Cardiac muscle cell (in vitro differentiated cells and primary cell): ENCODE data around the gene RSPH4A. TPM values are rescaled to one million over a fixed set of nuclear protein-coding genes. Genes with fewer than 3 reads are reported as not detected.

ENCODE experiments used
- DNase-seq, 2 donors: peaks; one replicate each; pipeline versions ENCODE4 v3.0.0 to v3.0.0-alpha.2; 2010 to 2017; ENCODE audit warnings: low read depth in 1 of 2, low spot score in 1 of 2
- H3K27ac ChIP-seq: fragments of 200-600 bp; sonication (generic); 2 replicates; pipeline ENCODE4 v1.5.1; 2016
- H3K27me3 ChIP-seq: fragments of 200-600 bp; sonication (generic); 2 replicates; pipeline ENCODE4 v1.6.0; 2016; ENCODE audit warnings: control low read depth
- H3K36me3 ChIP-seq: fragments of 200-600 bp; sonication (generic); 2 replicates; pipeline ENCODE4 v1.5.1; 2016; ENCODE audit warnings: control low read depth
- H3K4me1 ChIP-seq: fragments of 200-600 bp; sonication (generic); 2 replicates; pipeline ENCODE4 v1.8.1; 2017; ENCODE audit warnings: low read depth, mild to moderate bottlenecking, mixed run types
- H3K4me3 ChIP-seq: fragments of 200-600 bp; sonication (generic); 2 replicates; pipeline ENCODE4 v1.5.1; 2016; ENCODE audit warnings: mild to moderate bottlenecking
- H3K9me3 ChIP-seq: fragments of 200-600 bp; sonication (generic); 2 replicates; pipeline ENCODE4 v1.5.1; 2017; ENCODE audit warnings: low read depth, mild to moderate bottlenecking, control low read depth
- polyA plus RNA-seq: library from polyadenylated mRNA; unstranded; fragments of >200 nt; fragmentation: Nextera tagmentation; extraction: Ambion mirVana; gene quantifications from 2 replicates; pipeline ENCODE4 v1.2.1, GENCODE V29; 2016
- total RNA-seq: library from RNA; depleted of rRNA; stranded (reverse); fragments of >200 nt; gene quantifications from 2 replicates; pipeline ENCODE4 v1.2.3, GENCODE V29; 2016
- TF ChIP-seq, protein P1 (sequence below): IDR thresholded peaks from 2 replicates; pipeline ENCODE4 v1.5.1; 2012; ENCODE audit warnings: low read depth, mild to moderate bottlenecking, low read length

Gene RSPH4A
- 0.21 and 0.56 TPM in 2 replicates for total RNA-seq
- polyA plus RNA-seq = 0.26 and 0.81 TPM in 2 replicates

DNA sequence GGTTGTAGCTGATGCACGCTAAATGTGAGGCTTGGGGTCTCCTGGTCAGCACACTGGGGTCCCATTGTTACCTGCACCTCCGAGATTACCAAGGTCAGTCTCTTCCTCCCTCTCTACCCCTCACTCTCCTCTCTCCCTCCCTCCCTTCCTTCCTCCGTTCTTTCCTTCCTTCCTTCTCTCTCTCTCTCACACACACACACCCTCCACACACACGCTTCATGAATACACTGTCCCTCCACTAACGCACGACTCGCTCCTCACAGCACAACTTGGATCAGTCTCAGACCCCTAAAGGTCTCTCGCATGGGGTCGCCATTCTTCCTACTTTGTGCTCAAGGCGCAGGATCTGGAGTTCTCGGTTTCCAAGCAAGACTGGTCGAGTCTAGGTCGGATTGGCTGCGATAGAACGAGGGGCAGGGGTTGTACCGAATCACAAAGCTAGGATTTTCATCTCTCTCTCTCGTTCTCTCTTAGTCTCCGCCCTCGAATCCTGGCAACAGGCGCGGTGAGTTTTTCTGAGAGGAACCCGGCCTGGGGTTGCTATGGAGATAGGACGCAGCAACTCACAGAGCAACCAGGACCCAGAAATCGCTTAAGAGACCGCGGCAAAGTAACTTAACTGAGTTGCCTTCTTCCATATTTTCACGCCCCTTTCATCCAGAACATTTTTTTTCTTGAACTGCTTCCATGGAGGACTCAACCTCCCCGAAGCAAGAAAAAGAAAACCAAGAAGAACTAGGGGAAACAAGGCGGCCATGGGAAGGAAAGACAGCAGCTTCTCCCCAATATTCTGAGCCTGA is at the start of gene RSPH4A:
TSS of gene RSPH4A (plus strand) at position 543 of the 800 bp plus-strand sequence. CDS start at position 688, 145 bp downstream.
- Histone ChIP-seq H3K36me3 (no peaks in the 10 kb centered on the region), H3K4me3 (peak within 1 kb of the TSS; percentile 60), H3K9me3 (no peaks in the 10 kb centered on the region), H3K27me3 (peaks cover 18% of the 10 kb centered on the region), H3K4me1 (no peaks in the 10 kb centered on the region), H3K27ac (peak within 1 kb of the TSS; percentile 34)
- peak; percentile 96 to 97 for DNase-seq
- TF ChIP-seq, protein P1, sequence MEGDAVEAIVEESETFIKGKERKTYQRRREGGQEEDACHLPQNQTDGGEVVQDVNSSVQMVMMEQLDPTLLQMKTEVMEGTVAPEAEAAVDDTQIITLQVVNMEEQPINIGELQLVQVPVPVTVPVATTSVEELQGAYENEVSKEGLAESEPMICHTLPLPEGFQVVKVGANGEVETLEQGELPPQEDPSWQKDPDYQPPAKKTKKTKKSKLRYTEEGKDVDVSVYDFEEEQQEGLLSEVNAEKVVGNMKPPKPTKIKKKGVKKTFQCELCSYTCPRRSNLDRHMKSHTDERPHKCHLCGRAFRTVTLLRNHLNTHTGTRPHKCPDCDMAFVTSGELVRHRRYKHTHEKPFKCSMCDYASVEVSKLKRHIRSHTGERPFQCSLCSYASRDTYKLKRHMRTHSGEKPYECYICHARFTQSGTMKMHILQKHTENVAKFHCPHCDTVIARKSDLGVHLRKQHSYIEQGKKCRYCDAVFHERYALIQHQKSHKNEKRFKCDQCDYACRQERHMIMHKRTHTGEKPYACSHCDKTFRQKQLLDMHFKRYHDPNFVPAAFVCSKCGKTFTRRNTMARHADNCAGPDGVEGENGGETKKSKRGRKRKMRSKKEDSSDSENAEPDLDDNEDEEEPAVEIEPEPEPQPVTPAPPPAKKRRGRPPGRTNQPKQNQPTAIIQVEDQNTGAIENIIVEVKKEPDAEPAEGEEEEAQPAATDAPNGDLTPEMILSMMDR = peak; percentile 43

DNA sequence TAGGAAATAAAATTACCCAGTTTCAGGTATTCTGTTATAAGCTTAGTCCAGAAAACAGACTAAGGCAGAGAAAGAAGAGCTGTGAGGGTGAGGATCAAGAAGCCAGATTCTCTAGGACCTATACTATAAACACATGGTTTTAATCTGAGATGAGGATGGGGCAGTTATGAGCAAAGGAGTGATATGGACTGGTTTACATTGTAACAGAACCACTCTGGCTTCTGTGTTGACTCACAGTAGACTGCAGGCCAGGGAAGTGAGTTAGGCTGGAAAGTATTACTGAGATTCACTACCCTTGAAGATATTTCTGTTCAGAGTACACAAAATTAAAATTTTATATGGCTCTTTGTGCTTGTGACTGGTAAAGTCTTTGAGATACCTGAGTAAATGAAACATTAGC is 48.2 kb upstream of the RSPH4A start:
- no peak overlapping the region for H3K4me3 ChIP-seq
- DNase-seq = no peak
- no peaks in the 10 kb centered on the region for H3K27me3 ChIP-seq
- H3K9me3 ChIP-seq = no peaks in the 10 kb centered on the region
- H3K4me1 ChIP-seq = peaks cover 4% of the 10 kb centered on the region
- no peaks in the 10 kb centered on the region for H3K36me3 ChIP-seq
- TF ChIP-seq, protein P1 = no peak
- no peak overlapping the region for H3K27ac ChIP-seq

DNA sequence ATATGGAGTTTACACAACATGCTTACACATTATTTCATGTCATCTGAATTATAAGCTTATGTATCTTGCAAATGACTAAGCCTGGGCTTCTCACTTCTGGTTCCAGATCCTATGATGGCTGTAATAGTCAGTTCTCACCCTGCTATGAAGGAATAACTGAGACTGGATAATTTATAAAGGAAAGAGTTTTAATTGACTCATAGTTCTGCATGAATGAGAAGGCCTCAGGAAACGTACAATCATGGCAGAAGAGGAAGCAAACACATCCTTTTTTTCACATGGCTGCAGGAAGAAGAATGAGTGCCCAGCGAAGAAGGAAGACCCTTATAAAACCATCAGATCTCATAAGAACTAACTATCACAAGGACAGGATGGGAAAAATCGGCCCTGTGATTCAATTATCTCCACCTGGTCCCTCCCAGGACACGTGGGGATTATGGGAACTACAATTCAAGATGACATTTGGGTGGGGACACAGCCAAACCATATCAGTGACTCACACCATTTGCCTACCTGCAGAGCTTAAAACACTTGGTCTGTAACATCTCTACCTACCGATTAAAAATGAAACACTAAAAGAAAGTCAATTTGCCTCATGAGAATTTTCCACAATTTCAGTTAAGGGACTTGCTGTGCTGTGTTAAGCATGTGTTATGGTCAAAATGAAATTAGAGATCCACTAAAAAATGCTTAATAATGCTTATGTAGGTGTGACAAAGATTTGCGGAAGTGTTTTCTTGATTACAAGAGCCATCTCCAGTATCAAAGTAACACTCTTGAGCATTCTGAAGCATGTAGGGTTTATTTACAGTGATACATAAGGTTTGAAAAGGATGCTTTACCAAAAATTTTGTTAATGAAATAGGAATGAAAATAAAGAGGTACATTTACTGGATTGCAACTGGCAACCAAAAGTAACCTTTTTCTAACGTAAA is 47.2 kb upstream of the RSPH4A start:
- TF ChIP-seq, protein P1 = no peak
- Histone ChIP-seq H3K36me3 (no peaks in the 10 kb centered on the region), H3K9me3 (no peaks in the 10 kb centered on the region), H3K27me3 (no peaks in the 10 kb centered on the region), H3K27ac (no peak overlapping the region), H3K4me1 (peaks cover 10% of the 10 kb centered on the region), H3K4me3 (no peak overlapping the region)
- no peak for DNase-seq

DNA sequence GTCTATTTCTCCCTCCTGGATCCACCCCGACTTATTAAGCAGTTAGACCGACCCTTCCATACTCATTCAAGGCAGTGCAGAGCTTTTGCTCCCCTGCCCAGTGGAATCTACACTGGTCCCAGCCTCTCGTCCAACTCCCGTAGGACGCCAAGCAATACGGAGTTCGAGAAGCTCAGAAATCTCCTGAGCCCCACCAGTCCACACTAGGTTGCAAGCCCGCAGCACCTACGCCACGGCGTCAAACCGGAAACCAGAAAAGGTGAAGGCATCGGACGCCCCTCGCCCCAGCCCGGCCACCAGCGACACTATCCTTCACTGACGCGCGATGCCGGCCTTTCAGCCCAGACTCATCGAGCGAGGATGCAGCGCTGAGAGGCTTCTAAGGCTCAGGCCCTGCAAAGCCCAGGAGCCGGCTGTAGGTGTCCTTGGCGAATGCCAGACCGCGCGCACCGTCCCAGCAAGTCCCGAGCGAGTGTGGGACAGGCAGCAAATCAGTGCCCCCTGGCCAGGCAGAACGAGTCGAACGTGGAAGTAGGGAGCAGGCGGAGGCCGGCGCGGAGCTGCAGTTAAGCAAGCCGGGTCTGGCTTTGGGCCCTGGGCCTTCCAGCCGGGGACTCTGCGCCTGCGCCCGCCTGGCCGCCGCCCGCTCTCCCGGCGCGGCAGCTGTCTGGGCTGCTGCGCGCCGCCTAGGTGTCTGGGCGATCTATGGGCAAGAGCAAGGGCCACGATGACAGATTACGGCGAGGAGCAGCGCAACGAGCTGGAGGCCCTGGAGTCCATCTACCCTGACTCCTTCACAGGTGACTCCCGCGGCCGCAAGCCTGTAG is 45.2 kb upstream of the RSPH4A start, which contains the start of gene RWDD1:
TSS of gene RWDD1 (plus strand) at position 649 of the 827 bp plus-strand sequence. CDS start at position 728, 79 bp downstream.
- TF ChIP-seq, protein P1 = no peak
- H3K9me3 ChIP-seq = no peaks in the 10 kb centered on the region

DNA sequence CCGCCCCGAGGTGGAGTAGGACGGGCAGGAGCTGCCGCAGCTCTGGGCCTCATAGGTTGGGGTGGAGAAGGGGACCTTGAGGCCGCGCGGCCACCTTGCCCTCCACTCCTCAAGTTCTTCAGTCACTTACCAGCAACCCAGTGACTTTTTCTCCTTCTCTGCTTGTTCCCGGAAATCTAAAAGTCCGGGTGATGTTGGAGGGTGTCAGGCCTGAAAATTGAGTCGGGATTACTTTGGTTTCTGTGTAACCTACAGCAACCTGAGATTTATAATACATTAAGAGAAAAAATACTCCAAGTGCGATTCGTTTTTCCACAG is 44.6 kb upstream of the RSPH4A start:
- no peak for DNase-seq
- Histone ChIP-seq H3K4me3 (peak overlapping the region; percentile 61), H3K4me1 (peaks cover 10% of the 10 kb centered on the region), H3K27me3 (no peaks in the 10 kb centered on the region), H3K36me3 (peaks cover 4% of the 10 kb centered on the region), H3K9me3 (no peaks in the 10 kb centered on the region), H3K27ac (peak overlapping the region; percentile 83)
- TF ChIP-seq, protein P1 = no peak

More for the DNA sequence above, 45.2 kb upstream of the RSPH4A start, which contains the start of gene RWDD1:
- peak; percentile 99 to 100 for DNase-seq
- peak within 1 kb of the TSS; percentile 61 for H3K4me3 ChIP-seq
- H3K27ac ChIP-seq = peak within 1 kb of the TSS; percentile 86
- peaks cover 10% of the 10 kb centered on the region for H3K4me1 ChIP-seq
- H3K36me3 ChIP-seq = peaks cover 3% of the 10 kb centered on the region
- no peaks in the 10 kb centered on the region for H3K27me3 ChIP-seq
